Common myeloid progenitor, CD34-positive (primary cell): ENCODE measurements around the gene DLG3.

Experiments
- CTCF ChIA-PET: fragments of 350-600 bp; sonication (Branson Sonifier 250); formaldehyde crosslinking; loops from one replicate; lab custom pipeline; 2021; ENCODE audit warnings: antibody characterized with exemption; lab: Charles Lee
- POLR2A ChIA-PET: fragments of 350-600 bp; sonication (Branson Sonifier 250); formaldehyde crosslinking; loops from one replicate; lab custom pipeline; 2021; ENCODE audit warnings: antibody characterized with exemption; lab: Charles Lee
- DNase-seq, 3 donors: peaks; one replicate each; pipeline versions ENCODE4 v3.0.0 to v3.0.0-alpha.2; 2013
- H3K27ac ChIP-seq, 2 experiments: 1 replicate in 1 of 2; 2 replicates in 1 of 2; pipeline ENCODE4 v1.7.0; 2013; ENCODE audit warnings: inconsistent platforms in 2 of 2, low read length in 2 of 2, mild to moderate bottlenecking in 2 of 2, low read depth in 1 of 2, moderate library complexity in 1 of 2; ENCODE audit not compliant: severe bottlenecking in 2 of 2, insufficient read depth in 1 of 2, poor library complexity in 1 of 2
- H3K27me3 ChIP-seq, 5 experiments: replicated peaks in 2 of 5; 1 replicate in 3 of 5; 2 replicates in 2 of 5; pipeline versions ENCODE4 v1.6.1 to v1.7.0; 2013; ENCODE audit warnings: low read length in 4 of 5, mild to moderate bottlenecking in 2 of 5, moderate library complexity in 2 of 5, inconsistent platforms in 1 of 5; ENCODE audit not compliant: insufficient read depth in 5 of 5, control insufficient read depth in 4 of 5
- H3K36me3 ChIP-seq, 4 experiments: 1 replicate in 2 of 4; 2 replicates in 2 of 4; pipeline versions ENCODE4 v1.6.1 to v1.7.0; 2013; ENCODE audit warnings: low read length in 3 of 4, control low read depth in 1 of 4, mild to moderate bottlenecking in 1 of 4; ENCODE audit not compliant: control insufficient read depth in 4 of 4, insufficient read depth in 4 of 4
- H3K4me1 ChIP-seq, 4 experiments: 1 replicate in 3 of 4; 2 replicates in 1 of 4; pipeline versions ENCODE4 v1.6.1 to v1.7.1; 2013; ENCODE audit warnings: low read length in 3 of 4, mild to moderate bottlenecking in 3 of 4, control low read depth in 1 of 4, inconsistent platforms in 1 of 4, moderate library complexity in 1 of 4; ENCODE audit not compliant: control insufficient read depth in 4 of 4, insufficient read depth in 4 of 4; ENCODE audit errors: control extremely low read depth in 1 of 4
- H3K4me3 ChIP-seq, 7 experiments: 1 replicate in 4 of 7; 2 replicates in 3 of 7; pipeline versions ENCODE4 v1.5.1 to v1.7.0; 2013; ENCODE audit warnings: mild to moderate bottlenecking in 7 of 7, low read length in 6 of 7, moderate library complexity in 6 of 7, inconsistent platforms in 2 of 7, low read depth in 2 of 7, control low read depth in 1 of 7; ENCODE audit not compliant: insufficient read depth in 4 of 7, control insufficient read depth in 1 of 7; ENCODE audit errors: extremely low read depth in 1 of 7
- H3K9me3 ChIP-seq, 5 experiments: 1 replicate in 4 of 5; 2 replicates in 1 of 5; pipeline versions ENCODE4 v1.6.1 to v1.7.1; 2013; ENCODE audit warnings: low read length in 4 of 5, mild to moderate bottlenecking in 2 of 5, inconsistent platforms in 1 of 5, low read depth in 1 of 5, moderate library complexity in 1 of 5; ENCODE audit not compliant: control insufficient read depth in 4 of 5, insufficient read depth in 2 of 5; ENCODE audit errors: control extremely low read depth in 1 of 5
- WGBS: methylation state at CpG from one replicate; pipeline ENCODE4 v1.1.5; 2013; ENCODE audit not compliant: insufficient coverage; 5-methylcytosine and 5-hydroxymethylcytosine counted together

Gene DLG3

GRCh38 chrX:70480660-70481018 lies 36.0 kb downstream of the DLG3 start:
- Histone ChIP-seq H3K9me3 (no peaks in the 10 kb centered on the region), H3K4me3 (no peak overlapping the region), H3K4me1 (peaks cover 0 to 25% (median 8%) of the 10 kb centered on the region in 4 experiments), H3K27me3 (peaks cover 0 to 10% (median 0%) of the 10 kb centered on the region in 5 experiments), H3K36me3 (peaks cover 0 to 1% (median 0%) of the 10 kb centered on the region in 4 experiments), H3K27ac (no peak overlapping the region)
- DNase-seq = no peak
- ChIA-PET CTCF (interaction anchor here (0.8 kb wide), 1 partner anchor 20 kb away, joined by 3 read pairs; no protein-coding TSS in a partner anchor), POLR2A (no interaction called here)
- 80% methylated on average over 7 of the region's 9 CpGs for WGBS

GRCh38 chrX:70481471-70482270 lies 37.0 kb downstream of the DLG3 start:
- Histone ChIP-seq H3K27me3 (peaks cover 0 to 10% (median 0%) of the 10 kb centered on the region in 5 experiments), H3K27ac (no peak overlapping the region), H3K4me3 (no peak overlapping the region), H3K9me3 (no peaks in the 10 kb centered on the region), H3K4me1 (peaks cover 0 to 17% (median 6%) of the 10 kb centered on the region in 4 experiments), H3K36me3 (peaks cover 0 to 1% (median 0%) of the 10 kb centered on the region in 4 experiments)
- no peak for DNase-seq
- POLR2A ChIA-PET = no interaction called here
- CTCF ChIA-PET = interaction anchor here (0.8 to 1.2 kb wide), 2 partner anchors 21 to 27 kb away, joined by 3 read pairs; no protein-coding TSS in a partner anchor
- 91% methylated on average over 7 of the region's 8 CpGs for WGBS

GRCh38 chrX:70482300-70482699 lies 37.7 kb downstream of the DLG3 start:
- POLR2A ChIA-PET = no interaction called here
- H3K4me3 ChIP-seq = no peak overlapping the region
- DNase-seq = no peak
- H3K27me3 ChIP-seq = peaks cover 0 to 7% (median 0%) of the 10 kb centered on the region in 5 experiments
- no peaks in the 10 kb centered on the region for H3K9me3 ChIP-seq
- peaks cover 0 to 11% (median 2%) of the 10 kb centered on the region in 4 experiments for H3K4me1 ChIP-seq
- H3K27ac ChIP-seq = no peak overlapping the region
- WGBS = no CpG with 5 or more reads among the region's 2 CpGs
- peaks cover 0 to 4% (median 0%) of the 10 kb centered on the region in 4 experiments for H3K36me3 ChIP-seq
- CTCF ChIA-PET = interaction anchor here (1.2 kb wide), 1 partner anchor 27 kb away, joined by 3 read pairs; no protein-coding TSS in a partner anchor

- H3K9me3 ChIP-seq = no peaks in the 10 kb centered on the region
- POLR2A ChIA-PET = no interaction called here
- H3K4me3 ChIP-seq = no peak overlapping the region
- no peaks in the 10 kb centered on the region for H3K4me1 ChIP-seq
- H3K27ac ChIP-seq = no peak overlapping the region
- DNase-seq = no peak
- H3K27me3 ChIP-seq = no peaks in the 10 kb centered on the region
- 88% methylated on average over 6 of the region's 7 CpGs for WGBS
- CTCF ChIA-PET = no interaction called here
- H3K36me3 ChIP-seq = peaks cover 0 to 3% (median 0%) of the 10 kb centered on the region in 4 experiments
Observed at GRCh38 chrX:70485466-70485865, 40.8 kb downstream of the DLG3 start.

GRCh38 chrX:70488856-70489255 lies 44.2 kb downstream of the DLG3 start:
- Histone ChIP-seq H3K36me3 (peaks cover 0 to 14% (median 0%) of the 10 kb centered on the region in 4 experiments), H3K4me1 (no peaks in the 10 kb centered on the region), H3K9me3 (no peaks in the 10 kb centered on the region), H3K27ac (no peak overlapping the region), H3K4me3 (no peak overlapping the region), H3K27me3 (no peaks in the 10 kb centered on the region)
- POLR2A ChIA-PET = no interaction called here
- WGBS = 67% methylated on average over 1 of the region's 2 CpGs
- no peak for DNase-seq
- CTCF ChIA-PET = no interaction called here

- 93% methylated on average over 3 of the region's 4 CpGs for WGBS
- no peaks in the 10 kb centered on the region for H3K9me3 ChIP-seq
- CTCF ChIA-PET = no interaction called here
- POLR2A ChIA-PET = no interaction called here
- H3K27ac ChIP-seq = no peak overlapping the region
- no peak for DNase-seq
- H3K27me3 ChIP-seq = no peaks in the 10 kb centered on the region
- no peaks in the 10 kb centered on the region for H3K4me1 ChIP-seq
- H3K4me3 ChIP-seq = no peak overlapping the region
- H3K36me3 ChIP-seq = peaks cover 0 to 35% (median 0%) of the 10 kb centered on the region in 4 experiments
Observed at GRCh38 chrX:70494441-70494840, 49.8 kb downstream of the DLG3 start.

- H3K9me3 ChIP-seq = no peaks in the 10 kb centered on the region
- no peak for DNase-seq
- no peak overlapping the region for H3K4me3 ChIP-seq
- no peaks in the 10 kb centered on the region for H3K27me3 ChIP-seq
- POLR2A ChIA-PET = no interaction called here
- 54% methylated on average over 5 of the region's 5 CpGs for WGBS
- H3K27ac ChIP-seq = no peak overlapping the region
- peaks cover 0 to 43% (median 0%) of the 10 kb centered on the region in 4 experiments for H3K36me3 ChIP-seq
- CTCF ChIA-PET = no interaction called here
- no peaks in the 10 kb centered on the region for H3K4me1 ChIP-seq
Observed at GRCh38 chrX:70496491-70496890, 51.9 kb downstream of the DLG3 start.
